GM19240 (cell line): Measurements from ENCODE around the gene HIBADH.

Experiments
- DNase-seq: peaks from one replicate; pipeline ENCODE4 v3.0.0; 2011; ENCODE audit warnings: low spot score; ENCODE audit not compliant: insufficient read length

HIBADH gene

DNA sequence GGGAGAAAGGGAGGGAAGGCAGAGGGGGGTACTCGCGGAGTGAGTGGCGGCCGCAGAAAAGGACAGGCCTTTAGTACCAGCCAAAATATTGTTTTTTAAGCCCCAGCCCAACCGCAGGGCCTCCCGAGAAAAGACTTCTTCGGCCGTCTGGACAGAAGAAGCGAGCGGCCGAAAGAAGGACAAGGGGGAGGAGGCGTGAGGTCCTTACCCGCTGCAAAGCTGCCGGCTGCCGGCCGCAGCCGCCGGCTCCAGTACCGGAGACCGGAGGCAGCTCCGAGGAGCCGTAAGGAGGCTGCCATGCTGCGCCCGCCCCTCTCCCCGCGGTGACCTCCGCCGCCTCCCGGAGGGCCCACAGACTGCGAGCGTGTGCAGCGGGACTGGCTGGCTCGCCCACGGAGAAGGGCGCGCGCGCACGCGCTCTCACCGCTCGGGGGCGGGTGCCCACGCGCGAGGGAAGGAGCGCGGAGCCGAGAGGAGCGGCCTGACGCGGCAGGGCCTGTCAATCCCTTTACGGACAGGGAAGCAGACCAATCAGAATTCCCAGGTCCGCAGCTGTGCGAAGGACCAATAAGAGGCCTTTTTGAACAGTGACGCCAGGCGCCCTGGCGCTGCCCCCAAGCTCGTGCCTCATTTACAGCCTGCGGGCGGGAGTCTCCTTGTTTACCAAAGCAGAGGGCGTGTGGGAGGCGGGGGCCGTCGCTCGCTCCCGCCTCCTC is at the start of gene HIBADH:
Gene HIBADH (minus strand): TSS at position 394 of the 716 bp plus-strand sequence. CDS start 95 bp downstream, at position 299.
- DNase-seq = peak; percentile 92

DNA sequence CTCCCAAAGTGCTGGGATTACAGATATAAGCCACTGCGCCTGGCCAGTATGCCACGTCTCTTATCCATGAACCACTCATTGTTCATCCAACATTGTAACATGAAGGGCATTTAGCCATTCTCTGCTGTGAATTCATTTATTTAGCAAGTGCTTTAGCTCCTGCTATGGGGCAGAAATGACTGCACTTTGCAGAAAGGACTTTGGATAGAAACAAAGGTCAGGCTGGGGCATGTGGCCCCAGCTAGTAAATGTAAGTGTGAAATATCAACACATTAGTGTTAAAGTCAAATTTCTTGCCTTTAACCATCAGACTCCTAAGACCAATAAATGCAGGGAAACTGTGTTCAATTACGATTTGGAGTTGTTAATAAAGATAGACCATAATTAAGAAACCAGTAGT is 49.5 kb upstream of the HIBADH start:
- no peak for DNase-seq

DNA sequence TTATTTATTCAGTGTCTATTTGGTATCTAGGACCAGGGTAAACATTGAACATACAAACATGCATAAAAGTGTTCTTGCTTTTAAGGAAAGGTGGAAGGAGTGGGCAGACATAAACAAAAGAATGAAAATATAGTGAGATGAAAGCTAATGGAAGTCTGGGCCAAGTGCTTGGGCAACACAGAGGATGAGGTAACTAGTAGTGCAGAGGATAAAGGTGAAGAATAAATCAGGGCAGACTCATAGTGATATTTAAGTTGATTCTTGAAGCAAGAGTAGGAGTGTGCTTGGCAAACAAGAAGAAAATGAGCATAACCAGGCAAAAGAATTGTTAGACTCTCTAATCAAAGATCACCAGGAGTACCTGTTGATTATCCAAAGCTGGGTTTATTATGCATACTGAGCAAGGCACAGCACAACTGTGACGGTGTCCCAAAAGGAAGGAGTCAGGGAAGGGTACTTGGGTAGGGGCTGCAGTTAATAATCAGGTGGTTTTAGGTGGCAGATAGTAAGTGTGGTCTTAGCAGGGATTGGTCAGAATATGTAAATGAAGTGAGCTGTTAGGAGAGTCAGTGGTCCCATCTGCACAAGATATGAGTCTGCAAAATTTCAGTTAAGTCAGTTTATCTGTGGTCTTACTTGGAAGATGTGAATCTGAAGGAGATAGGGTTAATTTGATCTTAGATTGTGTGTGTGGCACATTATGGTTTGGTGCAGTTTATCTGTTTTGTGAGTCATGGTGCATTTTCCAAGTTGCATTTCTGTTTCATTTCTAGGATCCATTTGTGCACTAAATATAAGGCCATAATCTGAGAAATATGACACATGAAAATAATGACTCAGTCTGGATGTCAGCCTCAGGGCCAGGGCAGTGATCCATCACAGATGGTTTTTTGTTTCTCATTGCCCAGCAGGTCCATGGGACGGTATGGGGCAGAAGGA is 46.7 kb upstream of the HIBADH start:
- DNase-seq = no peak

DNA sequence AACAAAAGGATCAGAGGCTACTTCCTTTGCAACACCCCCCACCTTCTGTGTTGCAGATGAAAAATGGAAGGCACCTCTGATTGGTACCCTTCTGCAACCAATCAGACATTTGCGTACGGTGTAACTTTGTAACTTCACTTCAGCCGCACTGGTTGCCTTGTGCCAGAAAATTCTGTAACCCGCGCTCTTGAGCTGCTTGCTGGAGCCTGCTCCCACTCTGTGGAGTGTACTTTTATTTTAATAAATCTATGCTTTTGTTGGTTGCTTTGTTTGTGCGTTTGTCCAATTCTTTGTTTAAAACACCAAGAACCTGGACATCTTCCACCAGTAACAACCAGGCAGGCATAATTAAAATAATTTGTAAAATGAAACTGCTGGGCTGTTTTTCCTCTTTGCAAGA is 45.8 kb upstream of the HIBADH start:
- DNase-seq = no peak

DNA sequence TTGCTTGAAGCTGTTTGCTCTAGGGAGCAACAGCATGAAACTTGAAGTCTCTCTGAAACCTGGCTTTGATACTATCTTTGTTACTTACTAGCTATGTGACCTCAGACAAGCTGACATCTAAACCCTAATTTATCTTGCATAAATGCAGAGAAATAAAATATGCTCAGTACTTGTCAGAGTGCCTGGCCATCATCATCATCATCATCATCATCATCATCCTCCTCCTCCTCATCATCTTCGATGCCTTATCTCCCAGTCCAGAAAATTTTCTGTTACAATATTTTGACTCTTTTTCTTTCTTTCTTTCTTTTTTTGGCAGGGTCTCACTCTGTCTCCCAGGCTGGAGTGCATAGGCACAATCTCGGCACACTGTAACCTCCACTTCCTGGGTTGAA is 42.5 kb upstream of the HIBADH start:
- no peak for DNase-seq

DNA sequence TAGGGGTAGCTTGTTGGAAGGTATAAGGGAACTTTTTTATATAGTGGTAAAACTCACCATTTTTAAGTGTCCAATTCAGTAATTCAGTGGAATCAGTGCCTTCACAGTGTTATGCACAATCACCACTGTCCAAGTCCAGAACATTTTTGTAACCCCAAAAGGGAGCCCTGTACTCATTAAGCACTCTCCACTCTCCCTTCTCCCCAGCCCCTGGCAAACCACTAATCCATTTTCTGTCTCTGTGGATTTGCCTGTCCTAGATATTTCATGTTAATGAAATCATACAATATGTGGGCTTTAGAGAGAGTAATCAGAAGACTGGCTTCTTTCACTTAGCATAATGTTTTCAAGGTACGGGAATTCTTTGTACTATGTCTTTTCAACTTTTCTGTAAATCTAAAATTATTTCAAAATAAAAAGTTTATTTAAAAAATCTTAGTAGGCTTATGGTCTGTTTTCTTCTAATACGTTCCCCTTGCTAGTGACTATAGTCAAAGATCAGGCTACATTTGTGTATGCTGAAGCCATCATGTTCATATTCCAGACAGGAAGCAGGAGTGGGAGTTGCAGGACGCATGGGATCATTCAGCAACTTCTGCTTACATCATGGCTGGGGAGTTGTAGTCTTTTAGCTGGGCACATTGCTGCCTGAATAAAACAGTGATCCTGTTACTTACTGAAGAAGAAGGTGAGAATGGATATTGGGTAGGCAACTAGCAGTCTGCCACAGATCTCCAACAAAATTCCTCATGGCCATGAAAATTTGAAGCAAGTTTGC is 41.9 kb upstream of the HIBADH start:
- no peak for DNase-seq

DNA sequence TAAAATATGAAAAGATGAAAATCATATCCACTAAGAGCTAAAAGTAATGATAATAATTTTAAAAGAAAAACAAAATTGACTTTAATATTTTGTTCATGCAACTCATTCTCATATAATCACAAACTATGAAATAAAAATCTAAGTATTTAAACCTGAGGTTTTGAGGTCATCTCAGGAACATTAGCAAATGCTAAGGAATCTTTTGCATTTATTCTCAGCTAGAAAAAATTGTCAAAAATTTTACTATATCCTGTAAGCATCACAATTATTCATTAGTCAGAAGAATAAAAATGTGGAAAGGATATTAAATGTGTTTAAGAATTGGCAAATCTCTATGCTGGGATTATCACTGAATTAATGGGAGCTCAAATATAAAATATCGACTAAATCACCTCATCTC is 40.5 kb upstream of the HIBADH start:
- DNase-seq = no peak

DNA sequence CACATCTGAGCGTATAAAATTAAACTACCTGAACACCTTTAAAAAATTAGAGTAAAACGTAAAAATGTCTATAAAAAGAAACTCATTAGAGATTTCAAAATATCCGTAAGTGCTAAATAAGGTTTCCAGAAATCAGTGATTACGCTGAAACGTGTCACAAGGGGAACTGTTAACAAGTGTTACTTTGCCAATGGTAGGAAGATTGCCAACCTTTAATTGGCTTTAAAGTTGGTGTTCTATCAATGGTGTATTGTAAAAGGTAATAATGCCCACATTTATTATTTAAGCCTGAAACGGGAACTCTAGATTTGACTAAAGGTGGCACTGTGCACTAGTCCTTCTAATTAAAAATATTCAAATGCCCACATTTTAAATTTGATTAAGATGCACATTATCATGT is 37.8 kb upstream of the HIBADH start:
- DNase-seq = no peak

DNA sequence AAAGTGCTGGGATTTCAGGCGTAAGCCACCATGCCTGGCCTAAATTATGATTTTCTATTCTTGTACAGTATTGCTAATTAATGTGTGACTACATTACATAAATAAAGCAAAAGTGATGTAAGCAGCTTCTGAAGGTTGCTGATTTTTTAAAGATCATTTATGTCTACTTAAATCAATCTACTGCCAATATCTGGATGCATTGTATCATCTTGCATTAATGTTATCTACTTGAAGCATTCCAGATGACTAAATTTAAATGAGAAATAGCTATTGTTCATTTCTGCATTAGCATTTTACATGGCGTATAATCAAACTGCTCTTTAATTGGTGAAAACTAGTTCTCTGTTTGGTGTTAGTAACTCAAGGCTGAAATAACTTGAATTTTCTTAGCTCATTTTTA is 37.1 kb upstream of the HIBADH start:
- DNase-seq = no peak

DNA sequence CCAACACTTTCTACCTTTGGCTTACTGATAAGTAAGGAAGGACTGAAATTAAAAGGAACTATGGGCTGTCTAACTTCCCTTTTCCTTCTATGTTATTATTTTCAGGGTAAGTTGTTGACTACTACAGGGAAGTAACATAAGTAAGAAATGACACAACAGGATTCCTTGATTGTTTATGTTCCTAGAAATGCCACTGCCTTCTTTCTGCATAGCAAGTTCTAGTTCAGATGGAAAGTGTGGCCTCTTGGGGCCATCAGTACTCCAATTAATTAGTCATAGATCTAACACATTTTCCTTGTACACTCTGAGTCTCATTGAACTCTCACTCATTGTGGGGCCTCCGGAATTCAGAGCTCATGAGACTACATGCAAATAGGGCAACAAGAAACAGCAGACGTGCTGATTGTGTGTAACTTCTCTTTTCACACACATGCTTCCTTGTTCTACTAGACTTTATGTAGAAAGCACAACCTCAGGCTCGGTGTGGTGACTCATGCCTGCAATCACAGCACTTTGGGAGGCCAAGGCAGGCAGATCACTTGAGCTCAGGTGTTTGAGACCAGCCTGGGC is 35.3 kb upstream of the HIBADH start:
- peak; percentile 7 for DNase-seq

DNA sequence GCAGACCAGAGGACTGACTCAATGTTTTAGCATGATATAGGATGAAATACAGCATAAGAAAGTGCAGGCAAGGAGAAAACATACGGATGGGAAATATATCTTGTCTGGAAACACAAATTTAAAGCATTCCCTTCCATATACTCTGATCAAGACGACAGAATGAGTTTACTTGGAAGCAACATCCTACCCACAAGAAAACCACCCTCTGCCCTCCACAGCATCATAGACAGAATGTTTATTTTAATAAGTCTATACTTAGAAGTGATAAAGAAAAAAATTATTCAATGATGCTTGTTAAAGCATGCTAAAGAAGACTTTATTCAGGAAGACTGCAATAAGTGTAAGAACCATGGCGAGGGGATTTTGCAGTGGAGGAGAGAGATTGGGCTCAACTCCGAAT is 32.4 kb upstream of the HIBADH start:
- no peak for DNase-seq

DNA sequence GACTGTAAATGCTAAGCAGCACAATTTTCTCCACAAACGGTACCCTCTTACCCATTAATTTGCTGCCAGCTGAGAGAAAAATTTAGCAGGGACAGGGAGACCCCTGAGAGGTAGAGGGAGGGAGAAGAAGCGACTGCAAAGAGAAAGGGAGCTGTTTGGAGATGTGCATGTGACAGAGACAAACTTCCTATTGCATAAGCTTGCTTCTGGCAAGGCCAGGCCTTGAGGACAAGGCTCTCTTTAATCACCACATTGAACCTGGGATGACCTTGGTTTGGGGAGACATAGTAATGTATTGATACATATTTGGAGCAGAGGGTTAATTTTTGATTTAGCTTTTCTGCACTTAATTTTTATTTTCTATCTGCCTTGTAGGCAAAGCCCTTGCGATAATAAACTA is 31.1 kb upstream of the HIBADH start:
- no peak for DNase-seq

DNA sequence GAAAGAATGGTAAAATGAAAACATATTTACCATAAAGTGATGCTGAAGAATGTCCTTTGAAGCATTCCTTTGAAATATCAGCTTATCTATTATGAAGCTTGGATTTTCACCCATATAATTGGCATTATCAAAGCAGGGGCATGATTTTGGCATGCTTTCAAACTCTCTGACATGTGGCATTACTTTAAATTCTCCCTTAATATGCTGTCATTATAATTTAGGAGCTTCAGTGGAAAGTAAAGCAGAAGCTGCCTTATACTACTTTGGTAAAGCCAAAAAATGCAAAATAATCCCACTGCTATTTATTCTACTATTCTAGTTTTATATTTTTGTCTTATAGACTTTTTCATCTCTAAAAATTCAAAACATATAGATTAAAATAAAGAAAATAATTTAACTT is 28.0 kb upstream of the HIBADH start:
- no peak for DNase-seq

DNA sequence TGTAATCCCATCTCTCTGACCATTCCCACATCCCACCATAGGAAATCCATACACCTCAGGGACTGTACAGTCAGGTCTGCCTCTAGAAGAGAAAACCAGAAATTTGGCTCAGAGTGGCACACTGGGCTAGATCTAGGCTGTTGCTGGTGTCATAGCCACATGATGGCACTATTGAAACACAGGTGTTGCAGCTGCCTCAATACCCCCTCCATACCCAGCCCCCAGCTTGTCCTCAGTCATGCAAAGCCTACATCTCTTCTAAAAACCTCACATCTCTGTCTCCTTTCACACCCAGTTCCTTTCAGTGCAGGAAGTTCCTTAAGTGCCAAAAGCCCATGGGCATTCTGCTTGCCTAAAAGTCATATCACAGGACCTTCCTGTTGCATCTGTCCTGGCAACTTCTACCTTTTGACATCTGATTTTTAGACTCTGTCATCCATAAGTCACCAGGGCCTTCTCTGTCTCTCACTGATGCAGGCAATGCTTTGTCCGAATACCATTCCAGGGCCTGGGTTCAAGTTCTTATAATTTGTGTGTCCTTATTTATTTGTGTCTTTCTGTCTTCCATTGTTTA is 27.0 kb upstream of the HIBADH start:
- no peak for DNase-seq

DNA sequence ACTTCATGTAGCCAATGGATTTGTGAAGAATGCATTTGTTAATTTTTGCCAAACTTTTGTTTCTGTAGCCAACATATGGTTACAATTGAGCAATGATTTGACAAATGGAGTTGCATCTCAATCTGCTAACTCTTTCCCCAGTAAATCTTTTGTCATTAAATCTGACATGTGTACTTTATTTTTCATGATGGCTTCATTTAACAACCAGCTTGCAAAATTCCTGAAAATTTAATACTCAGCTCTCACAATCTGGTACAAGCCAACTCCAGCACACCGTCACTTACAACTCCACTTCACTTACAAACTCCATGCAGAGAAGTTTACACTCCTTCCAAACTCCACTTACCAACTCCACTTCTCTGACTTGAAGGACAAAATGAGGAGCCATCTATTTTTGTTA is 26.5 kb upstream of the HIBADH start:
- no peak for DNase-seq

DNA sequence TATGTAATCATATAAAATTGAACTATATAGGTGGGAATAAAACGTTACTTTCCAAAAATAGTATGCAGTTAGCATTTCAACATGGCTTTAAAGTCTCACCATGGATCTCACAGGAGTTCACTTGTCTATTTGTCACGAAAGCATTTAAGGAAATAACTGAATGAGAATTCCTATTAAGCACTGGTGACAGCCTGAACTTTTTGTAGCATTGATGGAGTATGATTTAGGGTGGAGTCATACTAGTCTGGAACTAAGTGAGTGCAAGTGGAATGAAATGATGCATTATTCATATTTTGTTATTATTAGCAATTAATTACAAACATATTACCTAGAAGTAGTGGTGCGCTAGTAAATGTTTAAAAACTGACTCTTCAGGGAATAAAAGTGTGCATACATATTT is 26.0 kb upstream of the HIBADH start:
- DNase-seq = no peak

DNA sequence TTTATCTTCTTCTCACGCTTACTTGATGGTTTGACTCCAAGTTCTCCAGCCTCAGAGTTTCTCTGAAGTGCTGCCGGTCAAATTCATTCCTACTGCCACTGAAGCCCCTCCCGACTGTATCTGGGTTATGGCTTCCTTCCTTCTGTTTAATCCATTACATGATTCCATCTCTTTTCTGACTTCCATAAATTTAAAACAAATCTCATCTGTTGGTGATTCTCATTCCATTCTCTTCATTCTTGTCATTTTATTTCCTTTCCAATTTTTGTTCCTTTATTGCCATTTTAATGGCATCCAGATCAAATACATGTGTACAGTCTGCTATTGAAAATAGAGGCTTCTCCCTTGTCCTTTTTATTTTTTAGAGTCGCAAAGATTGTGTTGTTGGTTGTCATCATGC is 25.4 kb upstream of the HIBADH start:
- no peak for DNase-seq

DNA sequence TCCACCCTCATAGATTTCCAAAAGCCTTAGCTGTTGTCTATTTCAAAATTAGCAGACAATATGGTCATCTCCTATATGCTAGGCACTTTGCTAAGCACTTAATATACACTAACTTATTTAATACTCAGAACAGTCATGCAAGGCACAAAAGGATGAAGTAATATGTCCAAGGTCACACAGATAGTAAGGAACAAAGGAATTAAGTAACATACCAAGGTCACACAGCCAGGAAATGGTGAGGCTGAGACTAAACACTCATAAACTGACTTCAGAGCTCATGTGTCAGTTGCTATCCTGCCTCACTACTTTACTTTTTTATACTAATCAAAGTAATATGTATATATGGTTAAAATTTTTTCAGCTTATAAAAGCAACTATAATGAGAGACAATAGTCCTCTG is 23.6 kb upstream of the HIBADH start:
- no peak for DNase-seq

DNA sequence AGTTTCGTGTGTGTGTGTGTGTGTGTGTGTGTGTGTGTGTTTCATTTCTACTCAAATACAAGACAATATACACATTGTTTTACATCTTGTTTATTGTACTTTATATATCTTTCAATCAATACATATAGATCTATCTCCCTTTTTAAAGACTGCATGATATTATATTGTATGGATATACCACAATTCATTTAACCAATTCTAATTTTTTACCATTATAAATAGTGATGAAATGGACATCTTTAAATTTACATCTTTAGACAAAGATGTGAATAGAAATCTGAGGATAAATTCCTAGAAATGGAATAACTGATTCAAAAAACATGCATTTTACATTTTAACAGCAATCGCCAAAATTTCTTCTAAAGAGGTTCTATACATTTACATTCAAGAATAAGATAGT is 23.2 kb upstream of the HIBADH start:
- DNase-seq = no peak

DNA sequence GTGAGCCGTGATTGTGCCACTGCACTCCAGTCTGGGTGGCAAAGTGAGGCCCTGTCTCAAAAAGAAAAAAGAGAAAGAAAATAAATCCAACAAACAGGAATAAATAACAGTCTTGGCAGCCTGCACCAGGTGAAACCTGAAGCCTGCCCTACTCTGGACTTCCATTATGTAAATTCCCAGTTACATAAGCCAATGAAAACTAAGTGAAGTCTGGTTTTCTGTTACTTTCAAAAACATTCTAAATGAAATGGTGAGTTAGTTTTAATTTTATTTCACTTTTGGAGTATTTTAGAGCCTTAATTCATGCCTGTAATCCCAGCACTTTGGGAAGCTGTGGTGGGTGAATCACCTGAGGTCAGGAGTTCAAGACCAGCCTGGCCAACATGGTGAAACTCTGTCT is 22.5 kb upstream of the HIBADH start:
- no peak for DNase-seq

DNA sequence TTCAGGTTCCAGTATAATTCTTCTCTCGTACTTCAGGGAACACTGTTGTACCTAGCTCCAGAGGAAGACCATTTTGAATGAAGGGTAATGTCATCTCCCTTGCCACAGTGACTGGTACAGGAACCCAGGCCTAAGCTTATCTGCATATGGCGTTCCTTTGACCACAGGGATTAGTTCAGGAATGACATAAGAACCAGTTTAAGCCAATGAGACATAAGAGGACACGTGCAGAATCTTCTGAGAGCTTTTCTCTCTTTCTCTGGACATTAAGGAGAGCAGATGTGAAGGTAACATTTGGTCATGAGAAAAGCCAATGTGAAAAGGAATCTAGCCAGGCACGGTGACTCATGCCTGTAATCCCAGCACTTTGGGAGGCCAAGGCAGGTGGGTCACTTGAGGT is 21.8 kb upstream of the HIBADH start:
- no peak for DNase-seq
